MM.1S (cell line): ENCODE results near the gene TLR7.

ENCODE experiments used
- CTCF ChIP-seq: fragments of 300-600 bp; sonication (generic); IDR thresholded peaks from 2 replicates; pipeline ENCODE4 v1.5.1; 2016; ENCODE audit warnings: antibody characterized with exemption, low read length, mixed read lengths
- EZH2phosphoT487 ChIP-seq: fragments of 300-600 bp; sonication (generic); IDR thresholded peaks from 2 replicates; pipeline ENCODE4 v1.6.1; 2018; ENCODE audit warnings: antibody characterized with exemption, low read length

- TF ChIP-seq CTCF (no peak), EZH2phosphoT487 (no peak)
Measured at GRCh38 chrX:12911122-12911470, 44.2 kb downstream of the TLR7 start.
